Measurements from ENCODE around the gene PYGL.

The PYGL gene

DNA sequence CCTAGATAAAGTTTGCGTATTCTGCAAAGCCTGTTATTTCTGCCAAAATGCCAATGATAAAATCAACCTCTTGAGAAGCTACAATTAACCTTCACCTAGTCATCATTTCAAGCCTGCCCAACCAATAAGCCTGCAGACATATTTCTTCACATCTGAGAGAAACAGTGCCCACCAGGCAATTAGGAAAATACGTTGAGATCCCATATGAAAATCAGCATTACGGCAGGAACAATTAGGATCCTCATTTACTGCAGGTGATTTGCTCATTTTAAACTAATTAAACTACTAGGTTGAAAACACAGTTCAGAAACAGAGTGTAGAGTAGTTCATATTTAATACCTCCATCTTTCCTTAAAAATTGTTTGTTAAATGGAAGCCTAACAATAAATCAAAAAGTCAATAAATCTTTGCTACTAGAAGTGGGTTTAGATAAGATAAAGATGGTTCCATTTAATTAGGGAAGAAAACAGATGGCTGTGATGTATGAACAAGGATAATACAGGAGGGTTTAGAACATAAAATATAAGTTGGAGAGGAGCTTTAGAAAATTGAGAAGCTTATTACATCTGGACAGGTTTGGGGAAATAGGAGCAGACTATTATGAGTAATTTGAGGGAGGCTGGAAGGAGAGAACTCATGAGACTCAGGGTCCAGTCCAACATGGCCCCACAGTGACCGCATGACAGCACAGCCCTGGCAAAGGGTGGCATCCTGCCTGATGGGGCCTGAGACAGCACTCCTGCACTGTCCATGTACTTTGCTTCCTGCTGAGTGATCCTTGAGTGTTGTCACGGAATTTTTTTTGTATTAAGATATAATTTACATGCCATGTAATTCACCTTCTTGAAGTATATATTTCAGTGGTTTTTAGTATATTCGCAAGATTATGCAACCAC, 26.9 kb upstream of the PYGL start:
- H3K4me3 ChIP-seq (replicated peaks; ENCODE audit: insufficient read depth, low read length): no peak overlapping the region
- TF ChIP-seq SPI1 (IDR thresholded peaks at IDR 0.05; ENCODE audit: borderline replicate concordance, low read depth) (no peak), GABPA (IDR thresholded peaks at IDR 0.05; ENCODE audit: low read depth) (no peak)
- TF ChIP-seq, protein P1, sequence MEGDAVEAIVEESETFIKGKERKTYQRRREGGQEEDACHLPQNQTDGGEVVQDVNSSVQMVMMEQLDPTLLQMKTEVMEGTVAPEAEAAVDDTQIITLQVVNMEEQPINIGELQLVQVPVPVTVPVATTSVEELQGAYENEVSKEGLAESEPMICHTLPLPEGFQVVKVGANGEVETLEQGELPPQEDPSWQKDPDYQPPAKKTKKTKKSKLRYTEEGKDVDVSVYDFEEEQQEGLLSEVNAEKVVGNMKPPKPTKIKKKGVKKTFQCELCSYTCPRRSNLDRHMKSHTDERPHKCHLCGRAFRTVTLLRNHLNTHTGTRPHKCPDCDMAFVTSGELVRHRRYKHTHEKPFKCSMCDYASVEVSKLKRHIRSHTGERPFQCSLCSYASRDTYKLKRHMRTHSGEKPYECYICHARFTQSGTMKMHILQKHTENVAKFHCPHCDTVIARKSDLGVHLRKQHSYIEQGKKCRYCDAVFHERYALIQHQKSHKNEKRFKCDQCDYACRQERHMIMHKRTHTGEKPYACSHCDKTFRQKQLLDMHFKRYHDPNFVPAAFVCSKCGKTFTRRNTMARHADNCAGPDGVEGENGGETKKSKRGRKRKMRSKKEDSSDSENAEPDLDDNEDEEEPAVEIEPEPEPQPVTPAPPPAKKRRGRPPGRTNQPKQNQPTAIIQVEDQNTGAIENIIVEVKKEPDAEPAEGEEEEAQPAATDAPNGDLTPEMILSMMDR (IDR thresholded peaks at IDR 0.05; ENCODE audit: insufficient read depth, low read length): no peak
- TF ChIP-seq, protein P2, sequence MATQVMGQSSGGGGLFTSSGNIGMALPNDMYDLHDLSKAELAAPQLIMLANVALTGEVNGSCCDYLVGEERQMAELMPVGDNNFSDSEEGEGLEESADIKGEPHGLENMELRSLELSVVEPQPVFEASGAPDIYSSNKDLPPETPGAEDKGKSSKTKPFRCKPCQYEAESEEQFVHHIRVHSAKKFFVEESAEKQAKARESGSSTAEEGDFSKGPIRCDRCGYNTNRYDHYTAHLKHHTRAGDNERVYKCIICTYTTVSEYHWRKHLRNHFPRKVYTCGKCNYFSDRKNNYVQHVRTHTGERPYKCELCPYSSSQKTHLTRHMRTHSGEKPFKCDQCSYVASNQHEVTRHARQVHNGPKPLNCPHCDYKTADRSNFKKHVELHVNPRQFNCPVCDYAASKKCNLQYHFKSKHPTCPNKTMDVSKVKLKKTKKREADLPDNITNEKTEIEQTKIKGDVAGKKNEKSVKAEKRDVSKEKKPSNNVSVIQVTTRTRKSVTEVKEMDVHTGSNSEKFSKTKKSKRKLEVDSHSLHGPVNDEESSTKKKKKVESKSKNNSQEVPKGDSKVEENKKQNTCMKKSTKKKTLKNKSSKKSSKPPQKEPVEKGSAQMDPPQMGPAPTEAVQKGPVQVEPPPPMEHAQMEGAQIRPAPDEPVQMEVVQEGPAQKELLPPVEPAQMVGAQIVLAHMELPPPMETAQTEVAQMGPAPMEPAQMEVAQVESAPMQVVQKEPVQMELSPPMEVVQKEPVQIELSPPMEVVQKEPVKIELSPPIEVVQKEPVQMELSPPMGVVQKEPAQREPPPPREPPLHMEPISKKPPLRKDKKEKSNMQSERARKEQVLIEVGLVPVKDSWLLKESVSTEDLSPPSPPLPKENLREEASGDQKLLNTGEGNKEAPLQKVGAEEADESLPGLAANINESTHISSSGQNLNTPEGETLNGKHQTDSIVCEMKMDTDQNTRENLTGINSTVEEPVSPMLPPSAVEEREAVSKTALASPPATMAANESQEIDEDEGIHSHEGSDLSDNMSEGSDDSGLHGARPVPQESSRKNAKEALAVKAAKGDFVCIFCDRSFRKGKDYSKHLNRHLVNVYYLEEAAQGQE (IDR thresholded peaks at IDR 0.05; ENCODE audit: insufficient replicate concordance, low read depth): no peak
- no peak for DNase-seq (ENCODE audit: low read depth in 1 of 2, low spot score in 1 of 2)
- H3K27ac ChIP-seq (replicated peaks): no peak overlapping the region
- no peaks in the 10 kb centered on the region for H3K27me3 ChIP-seq (ENCODE audit: insufficient read depth, poor library complexity, severe bottlenecking)

DNA sequence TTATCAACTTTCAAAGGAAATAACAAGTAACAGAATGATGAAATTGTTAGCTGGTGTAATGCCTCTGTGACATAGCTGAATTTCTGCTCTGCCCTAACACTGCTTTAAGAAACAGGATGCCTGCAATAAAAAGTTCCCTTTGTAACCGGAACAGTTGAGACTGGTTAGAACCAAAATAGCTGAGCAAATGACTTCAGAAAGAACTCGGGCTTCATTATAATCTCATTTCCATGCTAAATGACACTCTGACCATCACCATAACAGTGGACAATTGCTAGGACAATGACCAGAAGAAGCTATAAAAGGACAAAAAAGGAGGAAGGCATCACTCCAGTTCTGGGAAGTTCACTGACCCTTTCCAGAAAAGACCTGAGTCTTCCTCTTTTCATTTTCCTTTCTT, 23.5 kb upstream of the PYGL start:
- TF ChIP-seq SPI1 (IDR thresholded peaks at IDR 0.05; ENCODE audit: borderline replicate concordance, low read depth) (no peak), POLR2AphosphoS5 (IDR thresholded peaks at IDR 0.05; ENCODE audit: low read depth) (no peak), GABPA (IDR thresholded peaks at IDR 0.05; ENCODE audit: low read depth) (no peak)
- TF ChIP-seq, protein P2 (IDR thresholded peaks at IDR 0.05; ENCODE audit: insufficient replicate concordance, low read depth): no peak
- TF ChIP-seq, protein P1 (IDR thresholded peaks at IDR 0.05; ENCODE audit: insufficient read depth, low read length): no peak
- H3K27me3 ChIP-seq (ENCODE audit: insufficient read depth, poor library complexity, severe bottlenecking): no peaks in the 10 kb centered on the region
- H3K27ac ChIP-seq (replicated peaks): peak overlapping the region; percentile 57
- DNase-seq (ENCODE audit: low read depth in 1 of 2, low spot score in 1 of 2): peak in 1 of 2 experiments; percentile 55
- no peak overlapping the region for H3K4me3 ChIP-seq (replicated peaks; ENCODE audit: insufficient read depth, low read length)

DNA sequence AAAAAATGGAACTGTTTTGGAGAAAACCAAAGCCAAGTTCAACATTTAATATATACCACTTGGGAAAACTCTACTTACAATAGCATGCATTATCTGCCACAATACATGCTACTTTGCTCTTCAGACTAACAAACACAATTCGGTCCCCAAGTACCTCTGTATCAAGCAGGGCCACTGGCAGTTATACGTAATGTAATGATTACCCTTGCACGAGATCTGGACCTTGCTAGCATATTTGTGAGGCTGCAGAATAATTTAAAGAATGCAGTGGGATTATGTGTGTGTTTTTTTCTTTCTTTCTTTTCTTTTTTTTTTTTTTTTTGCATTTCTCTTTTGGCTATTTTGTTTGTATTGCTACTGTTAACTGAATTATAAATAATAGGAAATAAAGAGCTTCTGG, 22.8 kb upstream of the PYGL start:
- peak overlapping the region; percentile 57 for H3K27ac ChIP-seq (replicated peaks)
- TF ChIP-seq, protein P1 (IDR thresholded peaks at IDR 0.05; ENCODE audit: insufficient read depth, low read length): no peak
- TF ChIP-seq POLR2AphosphoS5 (IDR thresholded peaks at IDR 0.05; ENCODE audit: low read depth): no peak
- TF ChIP-seq, protein P2 (IDR thresholded peaks at IDR 0.05; ENCODE audit: insufficient replicate concordance, low read depth): no peak
- no peak for TF ChIP-seq GABPA (IDR thresholded peaks at IDR 0.05; ENCODE audit: low read depth)
- no peak for TF ChIP-seq SPI1 (IDR thresholded peaks at IDR 0.05; ENCODE audit: borderline replicate concordance, low read depth)
- no peaks in the 10 kb centered on the region for H3K27me3 ChIP-seq (ENCODE audit: insufficient read depth, poor library complexity, severe bottlenecking)
- no peak for DNase-seq (ENCODE audit: low read depth in 1 of 2, low spot score in 1 of 2)
- no peak overlapping the region for H3K4me3 ChIP-seq (replicated peaks; ENCODE audit: insufficient read depth, low read length)

All from HL-60 (cell line).